Measurements from ENCODE around the gene CDC37.
A peak's percentile ranks its signal among the peaks of the same experiment; 100 is the strongest.
"Not testable (repeated sequence)": the region's sequence is repeated elsewhere in the genome, so short reads cannot be mapped to it uniquely, and the experiment has no call there.

Gene CDC37

GRCh38 chr19:10419646-10420443, 16.5 kb upstream of the CDC37 start:
- DNase-seq: peak; percentile 98

- DNase-seq: peak; percentile 67
These were observed 15.9 kb upstream of the CDC37 start for GRCh38 chr19:10419200-10419645.

- peak; percentile 59 for DNase-seq
These were observed 15.3 kb upstream of the CDC37 start for GRCh38 chr19:10418485-10419199.

- no peak for DNase-seq
These were observed 14.8 kb upstream of the CDC37 start for GRCh38 chr19:10418235-10418484.

GRCh38 chr19:10417541-10418234, 14.3 kb upstream of the CDC37 start:
- DNase-seq: peak; percentile 49

GRCh38 chr19:10416380-10417257, 13.3 kb upstream of the CDC37 start:
- peak; percentile 91 for DNase-seq

- DNase-seq: no peak
These were observed 12.7 kb upstream of the CDC37 start for GRCh38 chr19:10416083-10416379.

GRCh38 chr19:10412257-10412977, 9.1 kb upstream of the CDC37 start:
- no peak for DNase-seq

GRCh38 chr19:10411224-10411623, 7.9 kb upstream of the CDC37 start:
- DNase-seq: not testable (repeated sequence)

GRCh38 chr19:10408511-10409283, 5.4 kb upstream of the CDC37 start:
- peak; percentile 23 for DNase-seq

GRCh38 chr19:10407096-10407495, 3.8 kb upstream of the CDC37 start:
- DNase-seq: no peak

- no peak for DNase-seq
These were observed 2.8 kb upstream of the CDC37 start for GRCh38 chr19:10406191-10406590.

- DNase-seq: no peak
These were observed 1.8 kb upstream of the CDC37 start for GRCh38 chr19:10404888-10405820.

- peak; percentile 53 for DNase-seq
These were observed 802 bp downstream of the CDC37 start for GRCh38 chr19:10402441-10403038.

- DNase-seq: no peak
These were observed 3.5 kb downstream of the CDC37 start for GRCh38 chr19:10399878-10400277.

- not testable (repeated sequence) for DNase-seq
These were observed 4.0 kb downstream of the CDC37 start for GRCh38 chr19:10399340-10399739.

- DNase-seq: no peak
These were observed 4.5 kb downstream of the CDC37 start for GRCh38 chr19:10398819-10399218.

GRCh38 chr19:10395917-10396316, 7.4 kb downstream of the CDC37 start:
- no peak for DNase-seq

- DNase-seq: no peak
These were observed 7.9 kb downstream of the CDC37 start for GRCh38 chr19:10395436-10395835.

- no peak for DNase-seq
These were observed 8.3 kb downstream of the CDC37 start for GRCh38 chr19:10395003-10395402.

Data from NCI-H82 (cell line).